ENCODE results near the gene RAN. TPM values are rescaled to one million over a fixed set of nuclear protein-coding genes. Genes with fewer than 3 reads are reported as not detected.

RAN gene
- total and polyA plus RNA-seq, 9 of the 15 experiments (the other 6 are each of a cell fraction or from before 2014, with no cell fraction given): 1,687 to 3,820 (median 2,300) TPM

DNA sequence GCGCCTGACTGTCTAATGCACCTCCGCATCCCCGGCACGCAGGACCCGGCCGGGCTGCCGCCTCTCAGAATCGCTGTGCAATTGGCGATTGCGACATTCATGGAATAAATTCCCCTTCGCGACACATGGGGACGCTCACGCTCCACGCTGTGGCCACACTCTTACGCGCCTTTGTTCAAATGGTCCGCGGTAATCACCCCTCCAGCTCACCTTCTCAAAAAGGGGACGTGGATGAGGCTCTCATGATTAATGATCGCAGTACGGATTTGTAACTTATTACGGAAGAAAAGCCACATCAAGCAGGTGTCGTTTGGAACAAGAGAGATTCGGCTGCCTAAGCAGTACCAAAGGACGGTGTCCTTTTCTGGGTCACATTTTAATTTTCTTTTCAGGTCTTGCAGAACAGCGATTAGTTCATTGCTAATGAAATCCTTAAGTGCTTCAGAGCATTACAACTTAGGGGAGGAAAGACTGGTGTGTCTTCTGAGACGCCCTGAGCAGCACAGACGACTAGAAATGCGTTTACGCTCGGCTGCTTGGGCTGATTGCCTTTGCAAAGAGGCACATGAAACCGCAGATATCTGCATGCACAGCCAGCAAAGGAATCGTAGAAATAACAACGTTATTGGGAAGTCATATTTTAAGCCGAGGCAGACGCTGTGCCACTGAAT, 44.5 kb downstream of the RAN start (continued):
- TF ChIP-seq ZFP91 (CRISPR knock-in tag; IDR thresholded peaks at IDR 0.05): no peak
- TF ChIP-seq, protein P1, sequence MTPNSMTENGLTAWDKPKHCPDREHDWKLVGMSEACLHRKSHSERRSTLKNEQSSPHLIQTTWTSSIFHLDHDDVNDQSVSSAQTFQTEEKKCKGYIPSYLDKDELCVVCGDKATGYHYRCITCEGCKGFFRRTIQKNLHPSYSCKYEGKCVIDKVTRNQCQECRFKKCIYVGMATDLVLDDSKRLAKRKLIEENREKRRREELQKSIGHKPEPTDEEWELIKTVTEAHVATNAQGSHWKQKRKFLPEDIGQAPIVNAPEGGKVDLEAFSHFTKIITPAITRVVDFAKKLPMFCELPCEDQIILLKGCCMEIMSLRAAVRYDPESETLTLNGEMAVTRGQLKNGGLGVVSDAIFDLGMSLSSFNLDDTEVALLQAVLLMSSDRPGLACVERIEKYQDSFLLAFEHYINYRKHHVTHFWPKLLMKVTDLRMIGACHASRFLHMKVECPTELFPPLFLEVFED (CRISPR knock-in tag; conservative IDR thresholded peaks at IDR 0.05): no peak
- no peak for TF ChIP-seq PRPF4 (IDR thresholded peaks at IDR 0.05; ENCODE audit: insufficient read depth, low read depth, low read length, poor library complexity, severe bottlenecking)
- TF ChIP-seq, protein P2, sequence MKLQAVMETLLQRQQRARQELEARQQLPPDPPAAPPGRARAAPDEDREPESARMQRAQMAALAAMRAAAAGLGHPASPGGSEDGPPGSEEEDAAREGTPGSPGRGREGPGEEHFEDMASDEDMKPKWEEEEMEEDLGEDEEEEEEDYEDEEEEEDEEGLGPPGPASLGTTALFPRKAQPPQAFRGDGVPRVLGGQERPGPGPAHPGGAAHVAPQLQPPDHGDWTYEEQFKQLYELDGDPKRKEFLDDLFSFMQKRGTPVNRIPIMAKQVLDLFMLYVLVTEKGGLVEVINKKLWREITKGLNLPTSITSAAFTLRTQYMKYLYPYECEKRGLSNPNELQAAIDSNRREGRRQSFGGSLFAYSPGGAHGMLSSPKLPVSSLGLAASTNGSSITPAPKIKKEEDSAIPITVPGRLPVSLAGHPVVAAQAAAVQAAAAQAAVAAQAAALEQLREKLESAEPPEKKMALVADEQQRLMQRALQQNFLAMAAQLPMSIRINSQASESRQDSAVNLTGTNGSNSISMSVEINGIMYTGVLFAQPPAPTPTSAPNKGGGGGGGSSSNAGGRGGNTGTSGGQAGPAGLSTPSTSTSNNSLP (IDR thresholded peaks at IDR 0.05; ENCODE audit: borderline replicate concordance, low read depth, low read length): no peak
- TF ChIP-seq USF1 (CRISPR knock-in tag; IDR thresholded peaks at IDR 0.05): no peak
- TF ChIP-seq BACH1 (tag; IDR thresholded peaks at IDR 0.05): no peak
- no peak for TF ChIP-seq ZNF398 (CRISPR knock-in tag; IDR thresholded peaks at IDR 0.05)
- TF ChIP-seq C11orf30 (IDR thresholded peaks at IDR 0.05; ENCODE audit: low read depth): no peak
- no peak for TF ChIP-seq AFF1 (IDR thresholded peaks at IDR 0.05; ENCODE audit: low read depth in 1 of 2, partially characterized antibody in 2 of 2)
- no peak for TF ChIP-seq ZNF589 (CRISPR knock-in tag; IDR thresholded peaks at IDR 0.05; ENCODE audit: low read depth)
- TF ChIP-seq, protein P3, sequence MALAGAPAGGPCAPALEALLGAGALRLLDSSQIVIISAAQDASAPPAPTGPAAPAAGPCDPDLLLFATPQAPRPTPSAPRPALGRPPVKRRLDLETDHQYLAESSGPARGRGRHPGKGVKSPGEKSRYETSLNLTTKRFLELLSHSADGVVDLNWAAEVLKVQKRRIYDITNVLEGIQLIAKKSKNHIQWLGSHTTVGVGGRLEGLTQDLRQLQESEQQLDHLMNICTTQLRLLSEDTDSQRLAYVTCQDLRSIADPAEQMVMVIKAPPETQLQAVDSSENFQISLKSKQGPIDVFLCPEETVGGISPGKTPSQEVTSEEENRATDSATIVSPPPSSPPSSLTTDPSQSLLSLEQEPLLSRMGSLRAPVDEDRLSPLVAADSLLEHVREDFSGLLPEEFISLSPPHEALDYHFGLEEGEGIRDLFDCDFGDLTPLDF (CRISPR knock-in tag; IDR thresholded peaks at IDR 0.05): no peak

Measured in K562 (cell line).